IMR-90 (cell line): ENCODE measurements around the gene VNN1. TPM values are rescaled to one million over a fixed set of nuclear protein-coding genes. Genes with fewer than 3 reads are reported as not detected.

Experiments
- ATAC-seq: fragments of 200-7000 bp; cut with Tn5 transposase; 2 replicates; pipeline ENCODE4 v1.9.1; 2020; ENCODE audit warnings: low read depth, mild to moderate bottlenecking, moderate library complexity
- BruUV-seq: library from RNA; stranded (reverse); fragments of 400-500 nt; replicated peaks from 2 replicates; lab custom pipeline; 2021; lab: Mats Ljungman, UMichigan
- CTCF ChIA-PET: fragments of 300-600 bp; formaldehyde crosslinking; extraction: SDS; loops from one replicate; lab custom pipeline; 2021; ENCODE audit warnings: antibody characterized with exemption; lab: Yijun Ruan, JAX
- POLR2A ChIA-PET: fragments of 300-600 bp; sonication (Branson Sonifier 250); formaldehyde crosslinking; loops from one replicate; lab custom pipeline; 2022; ENCODE audit warnings: antibody characterized with exemption; ENCODE audit not compliant: unreplicated experiment; lab: Charles Lee
- DNase-seq: peaks from one replicate; pipeline ENCODE4 v3.0.0; 2013
- H2AFZ ChIP-seq: replicated peaks from 2 replicates; pipeline ENCODE3; 2013; ENCODE audit warnings: low read length, mild to moderate bottlenecking; ENCODE audit not compliant: poor library complexity
- H2AK5ac ChIP-seq: 2 replicates; pipeline ENCODE4 v1.6.1; 2013; ENCODE audit warnings: low read depth, low read length, inconsistent platforms
- H2AK9ac ChIP-seq: replicated peaks from 2 replicates; pipeline ENCODE3; 2013; ENCODE audit warnings: mild to moderate bottlenecking, low read depth, low read length, moderate library complexity; ENCODE audit not compliant: poor library complexity
- H2BK120ac ChIP-seq: 2 replicates; pipeline ENCODE4 v1.6.1; 2013; ENCODE audit warnings: low read depth, low read length, inconsistent platforms
- H2BK15ac ChIP-seq: 3 replicates; pipeline ENCODE4 v1.6.1; 2013; ENCODE audit warnings: low read depth, low read length, inconsistent platforms
- H2BK20ac ChIP-seq: 2 replicates; pipeline ENCODE4 v1.6.1; 2013; ENCODE audit warnings: low read depth, mild to moderate bottlenecking, inconsistent platforms, low read length, moderate library complexity
- H2BK5ac ChIP-seq: 2 replicates; pipeline ENCODE4 v1.6.1; 2013; ENCODE audit warnings: mild to moderate bottlenecking, low read depth, low read length, inconsistent platforms; ENCODE audit not compliant: poor library complexity, severe bottlenecking
- H3K14ac ChIP-seq: replicated peaks from 2 replicates; pipeline ENCODE4 v1.6.1; 2013; ENCODE audit warnings: low read depth, low read length, inconsistent platforms
- H3K18ac ChIP-seq: 2 replicates; pipeline ENCODE4 v1.6.1; 2013; ENCODE audit warnings: low read depth, low read length, control low read depth
- H3K23ac ChIP-seq: 2 replicates; pipeline ENCODE4 v1.6.1; 2013; ENCODE audit warnings: low read depth, low read length, inconsistent platforms
- H3K27ac ChIP-seq: 2 replicates; pipeline ENCODE4 v1.5.1; 2013; ENCODE audit warnings: mild to moderate bottlenecking, control low read depth, low read length; ENCODE audit not compliant: insufficient read depth
- H3K27me3 ChIP-seq: 2 replicates; pipeline ENCODE4 v1.6.1; 2013; ENCODE audit warnings: low read length; ENCODE audit not compliant: control insufficient read depth, insufficient read depth
- H3K36me3 ChIP-seq: 2 replicates; pipeline ENCODE4 v1.6.1; 2013; ENCODE audit warnings: low read length, mixed read lengths; ENCODE audit not compliant: control insufficient read depth, insufficient read depth
- H3K4ac ChIP-seq: 2 replicates; pipeline ENCODE4 v1.6.1; 2013; ENCODE audit warnings: low read depth, low read length, inconsistent platforms
- H3K4me1 ChIP-seq: 2 replicates; pipeline ENCODE4 v1.6.1; 2013; ENCODE audit warnings: low read length, mixed read lengths; ENCODE audit not compliant: control insufficient read depth, insufficient read depth
- H3K4me2 ChIP-seq: 2 replicates; pipeline ENCODE4 v1.6.1; 2013; ENCODE audit warnings: low read depth, mild to moderate bottlenecking, control low read depth, low read length, moderate library complexity
- H3K4me3 ChIP-seq: 2 replicates; pipeline ENCODE4 v1.5.1; 2013; ENCODE audit warnings: low read depth, mild to moderate bottlenecking, control low read depth, low read length, moderate library complexity; ENCODE audit not compliant: insufficient read depth
- H3K56ac ChIP-seq: 2 replicates; pipeline ENCODE4 v1.6.1; 2013; ENCODE audit warnings: low read length, inconsistent platforms; ENCODE audit not compliant: insufficient read depth; ENCODE audit errors: extremely low read depth
- H3K79me1 ChIP-seq, 2 experiments: 2 replicates each; pipeline ENCODE4 v1.6.1; 2013; ENCODE audit warnings: low read length in 2 of 2, inconsistent platforms in 1 of 2, low read depth in 1 of 2
- H3K9ac ChIP-seq: 2 replicates; pipeline ENCODE4 v1.6.1; 2013; ENCODE audit warnings: low read depth, low read length, control low read depth
- H3K9me1 ChIP-seq: 2 replicates; pipeline ENCODE4 v1.6.1; 2013; ENCODE audit warnings: low read length, inconsistent platforms; ENCODE audit not compliant: insufficient read depth
- H3K9me3 ChIP-seq: 2 replicates; pipeline ENCODE4 v1.6.1; 2013; ENCODE audit warnings: low read length; ENCODE audit not compliant: control insufficient read depth, insufficient read depth
- H4K20me1 ChIP-seq: 2 replicates; pipeline ENCODE4 v1.6.1; 2013; ENCODE audit warnings: low read length, inconsistent platforms; ENCODE audit not compliant: insufficient read depth
- H4K5ac ChIP-seq: 2 replicates; pipeline ENCODE4 v1.6.1; 2013; ENCODE audit warnings: mild to moderate bottlenecking, low read depth, low read length, control low read depth
- H4K8ac ChIP-seq, 2 experiments: 2 replicates each; pipeline ENCODE4 v1.6.1; 2013; ENCODE audit warnings: low read depth in 2 of 2, low read length in 2 of 2, control low read depth in 1 of 2, inconsistent platforms in 1 of 2
- H4K91ac ChIP-seq: 2 replicates; pipeline ENCODE4 v1.6.1; 2013; ENCODE audit warnings: low read depth, low read length, inconsistent platforms; ENCODE audit not compliant: insufficient read depth
- CTCF ChIP-seq: conservative IDR thresholded peaks from 2 replicates; pipeline ENCODE4 v1.5.1; 2012; ENCODE audit warnings: mild to moderate bottlenecking, low read depth, low read length, improper control_type of control experiment
- FOS ChIP-seq: fragments of 150-350 bp; IDR thresholded peaks from 2 replicates; pipeline ENCODE4 v1.6.1; 2016; ENCODE audit warnings: low read depth, low read length
- NFE2L2 ChIP-seq: fragments of 150-350 bp; IDR thresholded peaks from 2 replicates; pipeline ENCODE4 v1.6.1; 2016; ENCODE audit warnings: low read depth, mild to moderate bottlenecking, low read length
- WGBS, 2 experiments: methylation state at CpG; one replicate each; pipeline versions ENCODE4 v1.1.5 to v1.1.7; 2013; ENCODE audit warnings: missing lambda C conversion rate in 2 of 2; ENCODE audit not compliant: insufficient read length in 1 of 2; ENCODE audit errors: extremely low coverage in 2 of 2; 5-methylcytosine and 5-hydroxymethylcytosine counted together
- dilution Hi-C: fragments of 300-500 bp; cut with HindIII; formaldehyde crosslinking; loops from one replicate; pipeline ENCODE4 v1.14.3; 2018; ENCODE audit warnings: low sequenced_read_pairs; ENCODE audit not compliant: unreplicated experiment
- in situ Hi-C: fragments of 300-500 bp; cut with MboI; formaldehyde crosslinking; loops from 3 replicates; pipeline ENCODE4 v1.14.3; 2019; ENCODE audit warnings: low sequenced_read_pairs, inconsistent platforms, mixed read lengths
- intact Hi-C: fragments of 100-400 bp; cut with micrococcal nuclease; formaldehyde crosslinking; loops from 2 replicates; pipeline ENCODE4 v1.10.0; 2022
- polyA plus RNA-seq, 3 experiments: library from polyadenylated mRNA; depleted of rRNA; stranded (reverse); fragments of >200 nt; gene quantifications; 2 replicates each; pipeline ENCODE4 v1.2.3, GENCODE V29; 2012; ENCODE audit warnings: low replicate concordance in 1 of 3
- total RNA-seq: library from RNA; depleted of rRNA; stranded (reverse); fragments of >200 nt; gene quantifications from 2 replicates; pipeline ENCODE4 v1.2.3, GENCODE V29; 2012

VNN1 gene
- total and polyA plus RNA-seq, 2 of the 4 experiments (the other 2 are of a cell fraction), result 0.07 TPM; not detected in 1

- BruUV-seq, result no TSS peak
- Histone ChIP-seq H3K4ac (no peak overlapping the region), H3K79me1 (no peaks in the 10 kb centered on the region), H3K9ac (no peak overlapping the region), H3K27me3 (peaks cover 3% of the 10 kb centered on the region; the same call in 1 of the 2 replicates), H2AK9ac (no peak overlapping the region), H3K14ac (no peak overlapping the region), H3K36me3 (no peaks in the 10 kb centered on the region), H2BK120ac (no peak overlapping the region), H3K4me3 (no peak overlapping the region), H2BK20ac (no peak overlapping the region), H4K8ac (no peak overlapping the region), H2AK5ac (no peak overlapping the region), H3K18ac (no peak overlapping the region), H4K91ac (no peak overlapping the region), H3K9me3 (no peaks in the 10 kb centered on the region), H3K23ac (no peak overlapping the region), H2AFZ (no peak overlapping the region), H3K4me1 (peaks cover under 1% of the 10 kb centered on the region; the same call in 1 of the 2 replicates), H3K56ac (no peak overlapping the region), H4K20me1 (no peaks in the 10 kb centered on the region), H2BK15ac (no peak overlapping the region), H3K9me1 (no peaks in the 10 kb centered on the region), H3K27ac (no peak overlapping the region), H4K5ac (no peak overlapping the region), H3K4me2 (no peak overlapping the region), H2BK5ac (no peak overlapping the region)
- CTCF ChIA-PET, result interaction anchor here (2.9 kb wide), 1 partner anchor 18 kb away, joined by 8 read pairs; no protein-coding TSS in a partner anchor
- TF ChIP-seq FOS, result no peak
- TF ChIP-seq CTCF, result no peak
- no peak for TF ChIP-seq NFE2L2
- intact Hi-C loops (no loop called here), in situ Hi-C loops (no loop called here), dilution Hi-C loops (no loop called here)
- DNase-seq (no peak), ATAC-seq (no peak)
- POLR2A ChIA-PET, result no interaction called here
- no CpG with 5 or more reads among the region's 1 CpG for WGBS, 2 experiments
These were observed 32.2 kb upstream of the VNN1 start for GRCh38 chr6:132746048-132746447.
